ENCODE results near the gene NIPSNAP3A. TPM values are rescaled to one million over a fixed set of nuclear protein-coding genes. Genes with fewer than 3 reads are reported as not detected.
"Not testable (repeated sequence)": the region's sequence is repeated elsewhere in the genome, so short reads cannot be mapped to it uniquely, and the experiment has no call there.

NIPSNAP3A gene
- total and polyA plus RNA-seq, 2 of the 8 experiments (the other 6 are each of a cell fraction or from before 2014, with no cell fraction given), result 9.3 to 9.4 TPM

GRCh38 chr9:104769029-104769428 is 21.5 kb downstream of the NIPSNAP3A start:
- H4K5ac ChIP-seq (ENCODE audit: insufficient read length, low read depth, low read length); H3K36me3 ChIP-seq (ENCODE audit: control insufficient read depth in 2 of 4, insufficient read depth in 4 of 4, low read length in 3 of 4): not testable (repeated sequence)

More at GRCh38 chr9:104769029-104769428, 21.5 kb downstream of the NIPSNAP3A start:
- H2BK15ac ChIP-seq (ENCODE audit: low read length); H3K79me2 ChIP-seq (ENCODE audit: control insufficient read depth in 1 of 2, insufficient read depth in 2 of 2, low read length in 2 of 2); H3K18ac ChIP-seq (ENCODE audit: extremely low read depth, low read length); H3K79me1 ChIP-seq (ENCODE audit: low read depth, low read length); H2BK12ac ChIP-seq (ENCODE audit: low read depth, low read length); H3K9ac ChIP-seq (replicated peaks in 1 of 4; ENCODE audit: extremely low read depth in 1 of 4, low read depth in 3 of 4, low read length in 3 of 4); CTCF ChIA-PET (ENCODE audit: partially characterized antibody); H3K4me2 ChIP-seq (ENCODE audit: insufficient read depth in 1 of 2, low read depth in 2 of 2, low read length in 2 of 2); H3K23me2 ChIP-seq (ENCODE audit: low read depth, low read length); H3K27ac ChIP-seq (ENCODE audit: low read depth, low read length); H4K20me1 ChIP-seq (replicated peaks in 1 of 2; ENCODE audit: control insufficient read depth in 1 of 2, insufficient read depth in 2 of 2, low read length in 2 of 2); FAIRE-seq; H2BK5ac ChIP-seq (ENCODE audit: low read depth, low read length); H2BK20ac ChIP-seq (ENCODE audit: low read length); H3K4me3 ChIP-seq (ENCODE audit: extremely low read depth in 1 of 4, insufficient read depth in 2 of 4, low read depth in 3 of 4, low read length in 4 of 4); H2AK5ac ChIP-seq (ENCODE audit: low read depth, low read length); H3K14ac ChIP-seq (ENCODE audit: insufficient read length); DNase-seq (ENCODE audit: low read depth in 1 of 2, low spot score in 2 of 2); H3K9me3 ChIP-seq (ENCODE audit: insufficient read depth in 2 of 2, low read depth in 1 of 2, low read length in 1 of 2); H2AFZ ChIP-seq (ENCODE audit: low read length); POLR2A ChIA-PET (ENCODE audit: partially characterized antibody); H4K8ac ChIP-seq (ENCODE audit: extremely low read depth, insufficient read depth, low read length); H3K4ac ChIP-seq (replicated peaks; ENCODE audit: insufficient read length, low read depth, low read length); H3K4me1 ChIP-seq (replicated peaks in 1 of 4; ENCODE audit: control insufficient read depth in 3 of 4, insufficient read depth in 4 of 4, low read length in 3 of 4); H3K23ac ChIP-seq (ENCODE audit: insufficient read length); H3K56ac ChIP-seq (replicated peaks; ENCODE audit: insufficient read length, low read depth, low read length); H4K91ac ChIP-seq (replicated peaks; ENCODE audit: insufficient read length, low read length); H2BK120ac ChIP-seq (replicated peaks; ENCODE audit: low read depth, low read length); H3K27me3 ChIP-seq (replicated peaks in 1 of 4; ENCODE audit: control insufficient read depth in 3 of 4, extremely low read depth in 1 of 4, insufficient read depth in 3 of 4, low read length in 3 of 4): not testable (repeated sequence)
- 92% methylated on average over 11 of the region's 12 CpGs; no CpG with 5 or more reads in 1 of the 2 experiments for WGBS, 2 experiments (ENCODE audit: extremely low coverage in 1 of 2, insufficient coverage in 1 of 2, insufficient read length in 1 of 2, insufficient replicate concordance in 2 of 2, low coverage in 1 of 2, low lambda C conversion rate in 2 of 2, missing lambda C conversion rate in 1 of 2)
